Fibroblast of skin of abdomen (primary cell): ENCODE results near the gene B9D2.
"Not testable (repeated sequence)": the region's sequence is repeated elsewhere in the genome, so short reads cannot be mapped to it uniquely, and the experiment has no call there.

Source experiments
- DNase-seq: peaks from one replicate; pipeline ENCODE4 v3.0.0-alpha.2; 2013

B9D2 gene

GRCh38 chr19:41386442-41386841, 22.5 kb upstream of the B9D2 start:
- DNase-seq = no peak

GRCh38 chr19:41384351-41384750, 20.4 kb upstream of the B9D2 start:
- no peak for DNase-seq

DNA sequence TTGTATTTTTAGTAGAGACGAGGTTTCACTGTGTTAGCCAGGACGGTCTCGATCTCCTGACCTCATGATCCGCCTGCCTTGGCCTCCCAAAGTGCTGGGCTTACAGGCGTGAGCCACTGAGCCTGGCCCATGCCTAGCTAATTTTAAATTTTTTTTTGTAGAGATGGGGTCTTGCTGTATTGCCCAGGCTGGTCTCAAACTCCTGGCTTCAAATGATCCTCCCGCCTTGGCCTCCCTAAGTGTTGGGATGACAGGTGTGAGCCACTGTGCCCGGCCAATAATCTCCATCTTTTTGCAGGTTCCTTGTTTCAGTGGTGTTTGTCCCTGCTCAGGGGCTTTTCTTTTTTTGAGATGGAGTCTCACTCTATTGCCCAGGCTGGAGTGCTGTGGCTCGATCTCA, 17.6 kb upstream of the B9D2 start:
- DNase-seq = not testable (repeated sequence)

GRCh38 chr19:41377977-41378709, 14.2 kb upstream of the B9D2 start:
- DNase-seq = no peak

- no peak for DNase-seq
Observed at GRCh38 chr19:41376998-41377365, 13.0 kb upstream of the B9D2 start.

DNA sequence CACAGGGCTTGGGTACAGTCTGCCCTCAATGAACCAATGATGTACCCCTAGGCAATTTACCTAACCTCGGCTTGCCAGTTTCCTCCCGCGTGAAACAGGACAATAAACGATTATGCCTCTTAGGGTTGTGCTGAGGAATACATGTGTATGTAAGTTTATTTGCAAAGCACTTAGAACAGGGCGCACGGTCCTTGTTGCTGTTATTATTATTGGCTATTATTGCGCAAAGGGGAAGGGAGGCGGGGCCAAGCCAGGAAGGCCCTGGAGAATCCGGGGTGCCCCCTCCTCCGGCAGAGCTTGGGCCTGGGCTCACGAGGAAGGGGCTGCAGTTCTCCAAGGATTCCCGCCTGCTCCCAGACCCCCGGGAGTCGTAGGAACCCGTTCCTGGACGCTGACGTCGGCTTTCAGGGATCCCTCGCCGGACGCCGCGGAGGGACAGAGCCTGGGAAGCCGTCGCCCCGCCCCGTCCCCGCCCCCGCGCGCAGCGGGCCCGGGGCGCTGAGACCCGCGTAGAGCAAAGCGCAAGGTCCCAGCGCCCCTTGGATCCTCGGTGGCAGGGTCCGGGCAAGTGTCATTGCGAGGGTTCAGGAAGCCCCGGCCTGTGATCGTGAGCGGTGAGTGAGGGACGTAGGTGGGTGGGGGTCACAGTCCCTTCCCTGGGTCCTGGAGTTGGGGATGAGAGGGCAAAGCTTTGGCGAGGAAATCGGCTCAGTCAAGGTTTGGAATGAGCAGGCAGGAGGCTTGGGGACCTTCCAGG, 12.5 kb upstream of the B9D2 start, which contains the start of gene TMEM91:
Gene TMEM91 (plus strand): TSS at position 293 of the 757 bp plus-strand sequence. CDS start 1,777 bp downstream, outside the sequence.
- DNase-seq = no peak

DNA sequence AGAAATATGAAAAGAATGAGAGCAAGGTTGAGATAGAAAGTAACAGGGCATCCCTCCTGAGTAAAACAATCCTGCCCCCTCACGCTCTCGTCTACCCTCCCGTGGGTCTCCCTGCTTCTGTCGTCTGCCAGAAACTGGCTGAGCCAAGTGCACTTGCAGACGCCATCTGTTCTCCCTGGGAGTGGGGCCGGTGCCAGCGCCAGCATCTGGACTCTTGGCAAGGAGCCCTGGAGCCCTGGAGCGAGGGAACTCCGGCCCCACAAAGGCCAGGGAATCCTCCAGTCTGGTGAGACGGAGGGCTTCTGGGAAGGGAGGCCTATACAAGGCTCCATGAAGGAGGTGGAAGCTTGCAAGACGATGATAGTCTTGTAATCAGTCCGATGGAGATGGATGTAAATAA, 10.0 kb upstream of the B9D2 start:
- peak; percentile 92 for DNase-seq

DNA sequence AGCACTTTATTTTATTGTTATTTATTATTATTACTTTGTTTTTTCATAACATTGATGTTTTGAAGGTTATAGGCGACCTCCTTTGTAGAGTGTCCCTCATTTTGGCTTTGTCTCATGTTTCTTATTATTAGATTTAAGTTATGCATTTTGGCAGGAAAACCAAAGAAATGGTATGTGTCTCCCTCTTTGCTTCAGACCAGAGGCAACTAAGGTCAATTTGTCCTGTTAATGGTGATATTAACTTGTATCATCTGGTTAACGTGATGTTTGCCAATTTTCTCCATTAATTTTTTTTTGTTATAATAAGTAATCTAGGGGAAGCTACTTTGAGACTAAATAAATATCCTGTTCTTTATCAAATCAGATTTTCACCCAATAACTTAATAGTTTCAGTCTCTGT, 8.6 kb upstream of the B9D2 start:
- DNase-seq = no peak

- no peak for DNase-seq
Observed at GRCh38 chr19:41371541-41371940, 7.6 kb upstream of the B9D2 start.

DNA sequence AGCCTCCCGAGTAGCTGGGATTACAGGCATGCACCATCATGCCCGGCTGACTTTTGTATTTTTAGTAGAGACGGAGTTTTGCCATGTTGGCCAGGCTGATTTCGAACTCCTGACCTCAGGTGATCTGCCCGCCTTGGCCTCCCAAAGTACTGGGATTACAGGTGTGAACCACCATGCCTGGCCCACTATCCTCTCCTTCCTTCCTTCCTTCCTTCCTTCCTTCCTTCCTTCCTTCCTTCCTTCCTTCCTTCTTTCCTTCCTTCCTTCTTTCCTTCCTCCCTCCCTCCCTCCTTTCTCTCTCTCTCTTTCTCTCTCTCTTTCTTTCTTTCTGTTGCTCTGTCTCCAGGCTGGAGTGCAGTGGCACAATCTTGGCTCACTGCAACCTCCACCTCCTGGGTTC, 7.2 kb upstream of the B9D2 start:
- DNase-seq = not testable (repeated sequence)

GRCh38 chr19:41369769-41370168, 5.8 kb upstream of the B9D2 start:
- no peak for DNase-seq

DNA sequence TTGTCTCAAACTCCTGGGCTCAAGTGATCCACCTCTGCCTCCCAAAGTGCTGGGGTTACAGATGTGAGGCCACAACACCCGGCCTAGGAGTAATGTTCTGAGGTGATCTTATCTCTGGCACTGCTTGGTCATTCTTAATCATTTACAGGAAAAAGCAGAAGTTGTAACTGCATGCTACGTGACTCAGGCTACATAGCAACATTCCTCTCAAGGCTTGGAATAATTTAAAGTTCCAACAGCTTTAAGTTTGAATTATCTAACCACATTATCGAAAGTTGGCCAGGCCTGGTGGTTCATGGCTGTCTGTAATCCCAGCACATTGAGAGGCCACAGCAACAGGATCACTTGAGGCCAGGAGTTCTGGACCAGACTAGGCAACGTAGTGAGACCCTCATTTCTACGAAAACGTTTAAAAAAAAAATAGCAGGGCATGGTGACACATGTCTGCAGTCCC, 3.9 kb upstream of the B9D2 start:
- peak; percentile 92 for DNase-seq

- DNase-seq = no peak
Observed at GRCh38 chr19:41366089-41366488, 2.1 kb upstream of the B9D2 start.

DNA sequence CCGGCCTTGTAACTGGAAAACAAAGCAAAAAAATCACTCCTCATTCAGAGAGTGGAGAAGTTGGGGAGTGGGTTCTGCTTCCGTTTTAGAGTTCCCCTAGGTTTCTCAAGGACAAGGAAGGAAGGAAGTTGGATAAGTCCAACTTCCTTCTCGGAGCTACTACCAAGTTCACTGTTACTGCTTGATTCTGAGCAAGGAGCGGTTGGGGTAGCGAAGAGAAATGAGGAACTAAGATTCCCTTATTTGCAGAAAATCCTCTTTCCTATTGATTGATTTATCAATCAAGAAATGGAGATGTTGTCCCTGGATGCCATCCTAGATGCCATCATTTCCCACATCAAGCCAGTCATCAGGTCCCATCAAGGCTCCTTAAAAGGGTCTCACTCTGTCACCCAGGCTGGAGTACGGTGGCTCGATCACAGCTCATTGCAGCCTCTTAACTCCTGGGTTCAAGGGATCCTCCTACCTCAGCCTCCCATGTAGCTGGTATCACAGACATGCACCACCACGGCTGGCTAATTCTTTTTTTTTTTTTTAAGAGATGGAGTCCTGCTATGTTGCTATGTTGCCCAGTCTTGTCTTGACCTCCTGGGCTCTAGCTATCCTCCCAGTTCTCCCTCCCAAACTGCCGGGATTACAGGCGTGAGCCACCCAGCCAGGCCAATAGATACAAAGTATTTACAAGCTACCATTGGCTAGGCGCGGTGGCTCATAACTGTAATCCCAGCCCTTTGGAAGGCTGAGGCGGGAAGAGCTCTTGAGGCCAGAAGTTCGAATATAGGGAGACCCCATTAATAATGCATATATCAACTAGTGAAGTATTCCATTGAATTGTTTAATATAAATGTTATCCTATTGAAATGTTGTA, 809 bp upstream of the B9D2 start:
- DNase-seq = no peak

DNA sequence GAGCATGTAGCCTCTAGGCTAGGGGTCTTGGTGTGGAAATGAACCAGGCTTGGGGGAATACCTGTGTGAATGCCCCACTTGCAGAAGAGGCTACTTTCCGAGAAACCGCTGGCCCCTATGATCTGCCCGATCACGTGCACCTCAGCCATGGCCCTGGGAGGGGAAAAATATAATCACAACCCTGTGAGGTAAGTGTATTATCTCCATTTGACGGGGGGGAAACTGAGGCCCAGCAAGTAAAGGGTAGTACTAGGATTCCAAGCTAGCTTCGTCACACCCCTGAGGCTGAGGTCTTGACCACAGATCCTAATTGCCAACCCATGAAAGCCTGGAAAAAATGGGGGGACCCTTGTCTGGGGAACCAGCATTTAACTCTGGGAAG, 587 bp downstream of the B9D2 start:
- no peak for DNase-seq

GRCh38 chr19:41362143-41362847, 1.7 kb downstream of the B9D2 start:
- DNase-seq = no peak

DNA sequence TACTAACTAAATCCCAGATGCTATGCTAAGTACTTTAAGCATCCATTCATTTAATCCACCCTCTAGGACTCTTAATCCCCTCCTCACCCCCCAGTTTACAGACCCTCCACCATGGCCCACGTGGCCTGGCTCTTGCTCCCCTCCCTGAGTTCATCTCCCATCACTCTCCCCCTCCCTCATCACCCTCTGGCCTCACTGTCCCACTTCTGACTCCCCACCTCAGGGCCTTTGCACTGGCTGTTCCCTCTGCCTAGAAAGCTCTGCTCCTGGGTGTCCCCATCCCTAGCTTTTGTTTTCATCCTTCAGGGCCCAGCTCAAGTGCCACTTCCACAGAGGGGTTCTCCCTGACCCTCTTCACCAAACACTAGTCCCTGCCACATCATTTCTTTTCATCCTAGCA, 4.2 kb downstream of the B9D2 start:
- DNase-seq = no peak

- DNase-seq = no peak
Observed at GRCh38 chr19:41357746-41358145, 6.2 kb downstream of the B9D2 start.

DNA sequence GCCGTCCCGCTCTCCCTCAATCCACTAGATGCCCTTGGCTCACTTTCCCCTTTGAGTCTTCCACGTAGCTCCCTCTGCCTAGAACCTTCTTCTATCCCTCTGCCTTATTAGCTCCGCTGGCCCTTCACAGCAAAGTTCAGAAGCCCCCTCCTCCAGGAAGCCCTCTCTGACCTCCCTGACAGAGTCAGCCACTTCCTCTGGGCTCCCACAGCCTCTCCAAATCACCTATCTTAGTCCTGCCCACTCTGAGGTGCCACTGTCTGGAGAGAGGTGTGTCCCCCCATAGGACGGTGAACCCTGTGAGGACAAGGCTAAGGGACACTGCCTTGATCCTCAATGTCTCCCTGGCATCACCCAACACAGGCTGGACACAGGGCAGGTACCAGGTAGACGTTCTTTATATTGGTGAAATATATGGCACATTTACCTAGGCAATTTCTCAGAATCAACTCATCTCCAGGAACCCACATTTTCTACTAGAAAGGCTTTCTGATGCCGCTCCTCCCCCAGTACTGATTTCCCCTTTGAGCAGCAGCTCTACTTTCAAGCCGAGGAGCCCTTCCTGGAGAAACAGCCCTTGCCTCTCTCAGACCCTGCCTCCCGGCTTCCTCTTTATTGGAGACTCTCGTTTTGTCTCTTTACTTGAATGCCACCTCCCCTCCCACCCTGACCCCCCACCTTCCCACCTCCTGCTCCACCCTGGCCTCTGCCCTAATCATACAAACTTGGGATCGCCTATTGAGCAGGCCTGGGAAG, 6.8 kb downstream of the B9D2 start:
- no peak for DNase-seq

DNA sequence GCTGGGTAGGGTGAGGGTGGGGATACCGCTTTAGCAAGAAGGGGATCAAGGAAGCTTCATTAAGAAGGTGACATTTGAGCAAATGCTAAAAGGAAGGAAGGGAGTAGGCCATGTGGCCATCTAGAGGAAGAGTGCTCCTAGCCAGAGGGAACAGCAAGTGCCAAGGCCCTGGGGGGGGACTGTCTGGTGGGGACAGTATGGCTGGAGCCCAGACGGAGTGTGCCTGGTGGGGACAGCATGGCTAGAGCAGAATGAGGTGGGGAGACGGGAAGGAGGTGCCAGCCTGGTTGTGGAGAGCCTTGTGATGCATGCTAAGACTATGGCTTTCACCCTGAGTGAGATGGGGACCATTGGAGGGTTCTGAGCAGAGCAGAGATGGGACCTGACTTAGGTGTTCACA, 8.1 kb downstream of the B9D2 start:
- DNase-seq = no peak

- no peak for DNase-seq
Observed at GRCh38 chr19:41355035-41355434, 8.9 kb downstream of the B9D2 start.
